Endothelial cell of umbilical vein (primary cell): Measurements from ENCODE around the gene CTIF. TPM values are rescaled to one million over a fixed set of nuclear protein-coding genes. Genes with fewer than 3 reads are reported as not detected.

Source experiments
- BruUV-seq: library from RNA; stranded (reverse); fragments of 400-500 nt; replicated peaks from 2 replicates; lab custom pipeline; 2021; lab: Mats Ljungman, UMichigan
- CTCF ChIA-PET: fragments of 300-600, 350-600 bp; sonication (Branson Sonifier 250); formaldehyde crosslinking; loops from one replicate; lab custom pipeline; 2021; ENCODE audit warnings: antibody characterized with exemption, inconsistent platforms; lab: Charles Lee
- POLR2A ChIA-PET: fragments of 300-600, 350-600 bp; sonication (Branson Sonifier 250); formaldehyde crosslinking; loops from one replicate; lab custom pipeline; 2021; ENCODE audit warnings: antibody characterized with exemption, inconsistent platforms; lab: Charles Lee
- DNase-seq: peaks from one replicate; pipeline ENCODE4 v3.0.0-alpha.2; 2011; ENCODE audit warnings: low read depth, low spot score
- FAIRE-seq: peaks from 2 replicates; lab custom pipeline; 2011; peaks lifted over from hg19 to GRCh38; lab: Jason Lieb, UNC
- H2AFZ ChIP-seq: 2 replicates; pipeline ENCODE4 v1.6.0; 2012; ENCODE audit warnings: low read depth, low read length, control low read depth, inconsistent platforms
- H3K27ac ChIP-seq: 2 replicates; pipeline ENCODE4 v1.5.1; 2011; ENCODE audit warnings: low read depth, mild to moderate bottlenecking, control low read depth, low read length, moderate library complexity; ENCODE audit not compliant: insufficient read depth
- H3K27me3 ChIP-seq, 2 experiments: 2 replicates each; pipeline versions ENCODE4 v1.6.0 to v1.6.1; 2011; ENCODE audit warnings: low read length in 2 of 2, mixed read lengths in 1 of 2; ENCODE audit not compliant: control insufficient read depth in 2 of 2, insufficient read depth in 2 of 2
- H3K36me3 ChIP-seq, 2 experiments: 2 replicates in 1 of 2; 3 replicates in 1 of 2; pipeline ENCODE4 v1.5.1; 2011; ENCODE audit warnings: low read length in 2 of 2, mild to moderate bottlenecking in 1 of 2, moderate library complexity in 1 of 2; ENCODE audit not compliant: control insufficient read depth in 2 of 2, insufficient read depth in 2 of 2; ENCODE audit errors: extremely low read depth in 1 of 2
- H3K4me1 ChIP-seq: 3 replicates; pipeline ENCODE4 v1.5.1; 2011; ENCODE audit warnings: mild to moderate bottlenecking, low read length; ENCODE audit not compliant: control insufficient read depth, insufficient read depth; ENCODE audit errors: extremely low read depth
- H3K4me2 ChIP-seq: 2 replicates; pipeline ENCODE4 v1.6.1; 2011; ENCODE audit warnings: low read length, control low read depth, mixed read lengths; ENCODE audit not compliant: insufficient read depth
- H3K4me3 ChIP-seq, 3 experiments: fragments of 200-600 bp in 1 of 3; sonication (generic), shearing (Covaris generic) in 1 of 3; replicated peaks in 1 of 3; 2 replicates each; pipeline ENCODE4 v1.5.1; 2011 to 2016; ENCODE audit warnings: control low read depth in 3 of 3, low read length in 3 of 3, mild to moderate bottlenecking in 2 of 3, inconsistent platforms in 1 of 3, low read depth in 1 of 3, moderate library complexity in 1 of 3; ENCODE audit not compliant: insufficient read depth in 1 of 3
- H3K79me2 ChIP-seq: 2 replicates; pipeline ENCODE4 v1.6.0; 2012; ENCODE audit warnings: low read length, inconsistent platforms; ENCODE audit not compliant: control insufficient read depth, insufficient read depth
- H3K9ac ChIP-seq: replicated peaks from 2 replicates; pipeline ENCODE3; 2011; ENCODE audit warnings: low read length, control low read depth; ENCODE audit not compliant: insufficient read depth; ENCODE audit errors: extremely low read depth
- H3K9me1 ChIP-seq: replicated peaks from 3 replicates; pipeline ENCODE4 v1.6.0; 2011; ENCODE audit warnings: mild to moderate bottlenecking, low read length; ENCODE audit not compliant: control insufficient read depth, insufficient read depth; ENCODE audit errors: extremely low read depth
- H3K9me3 ChIP-seq: replicated peaks from 2 replicates; pipeline ENCODE4 v1.5.1; 2012; ENCODE audit warnings: low read length, inconsistent platforms; ENCODE audit not compliant: control insufficient read depth, insufficient read depth
- H4K20me1 ChIP-seq: replicated peaks from 2 replicates; pipeline ENCODE3; 2011; ENCODE audit warnings: mild to moderate bottlenecking, low read length; ENCODE audit not compliant: control insufficient read depth, insufficient read depth; ENCODE audit errors: extremely low read depth
- CTCF ChIP-seq, 2 donors: IDR thresholded peaks; 1 replicate in 1 of 2; 2 replicates in 1 of 2; pipeline ENCODE4 v1.5.1; 2011; ENCODE audit warnings: low read length in 2 of 2, mild to moderate bottlenecking in 2 of 2, moderate library complexity in 2 of 2, control low read depth in 1 of 2, inconsistent platforms in 1 of 2, low read depth in 1 of 2; ENCODE audit not compliant: insufficient read depth in 1 of 2; ENCODE audit errors: extremely low read depth in 1 of 2
- FOS ChIP-seq: IDR thresholded peaks from 2 replicates; pipeline ENCODE4 v1.6.1; 2011; ENCODE audit warnings: mild to moderate bottlenecking, low read length, moderate library complexity, borderline replicate concordance; ENCODE audit not compliant: insufficient read depth
- GATA2 ChIP-seq: IDR thresholded peaks from 2 replicates; pipeline ENCODE4 v1.7.0; 2011; ENCODE audit warnings: low read depth, mild to moderate bottlenecking, moderate library complexity, mixed read lengths, low read length; ENCODE audit not compliant: insufficient read length, insufficient read depth
- JUN ChIP-seq: IDR thresholded peaks from 2 replicates; pipeline ENCODE4 v1.6.1; 2011; ENCODE audit warnings: borderline replicate concordance, low read depth; ENCODE audit not compliant: insufficient read length, insufficient read depth
- MAX ChIP-seq: IDR thresholded peaks from 2 replicates; pipeline ENCODE4 v1.6.1; 2011; ENCODE audit not compliant: insufficient read depth, insufficient read length
- MYC ChIP-seq: IDR thresholded peaks from one replicate; pipeline ENCODE4 v1.6.1; 2011; ENCODE audit warnings: mild to moderate bottlenecking, low read depth, low read length
- POLR2A ChIP-seq: IDR thresholded peaks from 2 replicates; pipeline ENCODE4 v1.6.1; 2012; ENCODE audit warnings: low read depth, mild to moderate bottlenecking, control low read depth, low read length
- POLR2AphosphoS5 ChIP-seq: IDR thresholded peaks from 2 replicates; pipeline ENCODE4 v1.6.1; 2012; ENCODE audit warnings: low read depth, mild to moderate bottlenecking, control low read depth, low read length, moderate library complexity; ENCODE audit not compliant: insufficient read depth
- dilution Hi-C: fragments of 300-500 bp; cut with MboI; formaldehyde crosslinking; loops from one replicate; pipeline ENCODE4 v1.15.0; 2019; ENCODE audit warnings: low sequenced_read_pairs; ENCODE audit not compliant: extremely low pct_ligation_motif_present
- intact Hi-C: fragments of 100-400 bp; cut with micrococcal nuclease; formaldehyde crosslinking; loops from one replicate; pipeline ENCODE4 v1.10.0; 2022
- polyA plus RNA-seq, 4 experiments: library from polyadenylated mRNA; depleted of rRNA in 3 of 4; stranded (reverse) in 3 of 4; unstranded in 1 of 4; fragments of >200 nt; gene quantifications; 2 replicates each; pipeline versions ENCODE4 v1.2.1 to v1.2.3, GENCODE V29; 2011 to 2012; ENCODE audit warnings: missing spikeins in 1 of 4
- total RNA-seq: library from RNA; stranded (reverse); gene quantifications from 2 replicates; pipeline ENCODE4 v1.2.3, GENCODE V29; 2021

The CTIF gene
- total and polyA plus RNA-seq, 2 donors (not counting 3 experiments of a cell fraction or from before 2014, with no cell fraction given) = 20.9 to 57.7 TPM

- no peak for FAIRE-seq
- CTCF ChIA-PET = no interaction called here
Observed at GRCh38 chr18:48514786-48515185, 24.0 kb upstream of the CTIF start.

More at GRCh38 chr18:48514786-48515185, 24.0 kb upstream of the CTIF start:
- POLR2A ChIA-PET = no interaction called here
- H3K9ac ChIP-seq = no peak overlapping the region
- no peaks in the 10 kb centered on the region for H3K36me3 ChIP-seq
- H3K9me1 ChIP-seq = peaks cover 2% of the 10 kb centered on the region
- dilution Hi-C loops (no loop called here), intact Hi-C loops (no loop called here)
- no peak overlapping the region for H3K4me3 ChIP-seq
- no TSS peak for BruUV-seq
- no peaks in the 10 kb centered on the region for H3K79me2 ChIP-seq
- H3K27me3 ChIP-seq = peaks cover 3% of the 10 kb centered on the region in 2 experiments
- TF ChIP-seq GATA2 (no peak), MYC (no peak), MAX (no peak), CTCF (IDR thresholded peaks at IDR 0.05; ENCODE audit: extremely low read depth in 1 of 2, insufficient read depth in 1 of 2, low read depth in 1 of 2, low read length in 2 of 2) (no peak), JUN (no peak), POLR2AphosphoS5 (no peak), FOS (no peak), POLR2A (no peak)
- DNase-seq = no peak
- no peak overlapping the region for H3K27ac ChIP-seq
- no peaks in the 10 kb centered on the region for H3K9me3 ChIP-seq
- no peak overlapping the region for H2AFZ ChIP-seq
- no peak overlapping the region for H3K4me2 ChIP-seq
- H3K4me1 ChIP-seq = peaks cover 5% of the 10 kb centered on the region
- H4K20me1 ChIP-seq = no peaks in the 10 kb centered on the region
